SK-N-SH (cell line): ENCODE results near the gene PIH1D1. TPM values are rescaled to one million over a fixed set of nuclear protein-coding genes. Genes with fewer than 3 reads are reported as not detected.

Experiments used
- CTCF ChIA-PET: fragments of 300-600, 350-600 bp; formaldehyde crosslinking; extraction: SDS; loops from one replicate; lab custom pipeline; 2021; lab: Yijun Ruan, JAX
- POLR2A ChIA-PET: fragments of 350-600 bp; sonication (Branson Sonifier 250); formaldehyde crosslinking; extraction: SDS; loops from one replicate; lab custom pipeline; 2020; ENCODE audit warnings: antibody characterized with exemption, inconsistent platforms; lab: Yijun Ruan, JAX
- DNase-seq: peaks from one replicate; pipeline ENCODE4 v3.0.0; 2012
- H2AFZ ChIP-seq: fragments of 200-600 bp; sonication (generic); 2 replicates; pipeline ENCODE4 v1.8.1; 2016; ENCODE audit warnings: antibody characterized with exemption, mild to moderate bottlenecking, low read depth
- H3F3A ChIP-seq: fragments of 200-600 bp; sonication (generic); replicated peaks from 2 replicates; pipeline ENCODE3; 2016; ENCODE audit warnings: antibody characterized with exemption, mild to moderate bottlenecking; ENCODE audit not compliant: insufficient read depth
- H3K27ac ChIP-seq, 2 experiments: fragments of 200-500 bp in 1 of 2; fragments of 200-600 bp in 1 of 2; sonication (Bioruptor generic) in 1 of 2; sonication (generic), shearing (Covaris generic) in 1 of 2; 2 replicates each; pipeline versions ENCODE4 v1.5.1 to v1.6.1; 2014 to 2016; ENCODE audit warnings: low read depth in 2 of 2, inconsistent platforms in 1 of 2, low read length in 1 of 2, mild to moderate bottlenecking in 1 of 2, mixed read lengths in 1 of 2
- H3K27me3 ChIP-seq: fragments of 200-600 bp; sonication (generic), shearing (Covaris generic); 2 replicates; pipeline ENCODE4 v1.6.1; 2016; ENCODE audit warnings: mixed run types; ENCODE audit not compliant: insufficient read depth
- H3K36me3 ChIP-seq, 2 experiments: fragments of 200-500 bp in 1 of 2; fragments of 200-600 bp in 1 of 2; sonication (Bioruptor generic) in 1 of 2; sonication (generic) in 1 of 2; replicated peaks in 1 of 2; 2 replicates each; pipeline versions ENCODE3 to v1.5.1; 2014 to 2016; ENCODE audit warnings: low read length in 1 of 2, mild to moderate bottlenecking in 1 of 2; ENCODE audit not compliant: insufficient read depth in 2 of 2, control insufficient read depth in 1 of 2
- H3K4me1 ChIP-seq, 2 experiments: fragments of 200-500 bp in 1 of 2; fragments of 200-600 bp in 1 of 2; sonication (Bioruptor generic) in 1 of 2; sonication (generic), shearing (Covaris generic) in 1 of 2; 2 replicates each; pipeline versions ENCODE4 v1.5.1 to v1.6.1; 2014 to 2016; ENCODE audit warnings: low read depth in 1 of 2, low read length in 1 of 2, mixed run types in 1 of 2; ENCODE audit not compliant: insufficient read depth in 2 of 2, control insufficient read depth in 1 of 2
- H3K4me2 ChIP-seq: fragments of 200-600 bp; sonication (generic), shearing (Covaris generic); 2 replicates; pipeline ENCODE4 v1.6.1; 2017; ENCODE audit warnings: mixed run types
- H3K4me3 ChIP-seq, 2 experiments: fragments of 200-500 bp in 1 of 2; fragments of 200-600 bp in 1 of 2; sonication (Bioruptor generic) in 1 of 2; sonication (generic), shearing (Covaris generic) in 1 of 2; 2 replicates each; pipeline versions ENCODE4 v1.5.1 to v1.8.1; 2014 to 2016; ENCODE audit warnings: low read depth in 2 of 2, inconsistent platforms in 1 of 2, low read length in 1 of 2, mild to moderate bottlenecking in 1 of 2, mixed read lengths in 1 of 2, moderate library complexity in 1 of 2
- H3K79me2 ChIP-seq: fragments of 200-600 bp; sonication (generic); 2 replicates; pipeline ENCODE4 v1.8.1; 2017; ENCODE audit warnings: mild to moderate bottlenecking; ENCODE audit not compliant: insufficient read depth
- H3K9ac ChIP-seq: fragments of 200-600 bp; sonication (generic); 2 replicates; pipeline ENCODE4 v1.6.1; 2017; ENCODE audit warnings: mixed run types
- H3K9me2 ChIP-seq: fragments of 200-600 bp; sonication (generic); 2 replicates; pipeline ENCODE4 v1.6.1; 2017; ENCODE audit warnings: mixed run types
- H3K9me3 ChIP-seq: fragments of 200-600 bp; sonication (generic); 2 replicates; pipeline ENCODE4 v1.6.1; 2017; ENCODE audit warnings: mixed run types, mild to moderate bottlenecking, moderate library complexity
- H4K20me1 ChIP-seq: fragments of 200-600 bp; sonication (generic); 2 replicates; pipeline ENCODE4 v1.6.1; 2017; ENCODE audit warnings: mild to moderate bottlenecking, mixed run types; ENCODE audit not compliant: insufficient read depth
- CHD2 ChIP-seq: fragments of 150-350 bp; IDR thresholded peaks from 2 replicates; pipeline ENCODE4 v1.6.1; 2018; ENCODE audit warnings: low read length; ENCODE audit not compliant: partially characterized antibody
- ELF1 ChIP-seq: IDR thresholded peaks from 2 replicates; pipeline ENCODE4 v1.4.0; 2012
- EZH2phosphoT487 ChIP-seq: fragments of 200-600 bp; sonication (generic); IDR thresholded peaks from 2 replicates; pipeline ENCODE4 v1.6.1; 2017; ENCODE audit warnings: low read depth, mixed run types, mild to moderate bottlenecking, antibody characterized with exemption, moderate library complexity, borderline replicate concordance
- FOXJ3 ChIP-seq: sonication (generic); formaldehyde crosslinking; IDR thresholded peaks from 2 replicates; pipeline ENCODE4 v1.5.1; 2020; ENCODE audit warnings: mild to moderate bottlenecking, missing genetic modification reagents
- GABPA ChIP-seq: IDR thresholded peaks from 2 replicates; pipeline ENCODE4 v1.4.0; 2012; ENCODE audit warnings: low read depth, mild to moderate bottlenecking
- GATA2 ChIP-seq: sonication (generic); formaldehyde crosslinking; IDR thresholded peaks from 2 replicates; pipeline ENCODE4 v1.5.0; 2020; ENCODE audit warnings: mild to moderate bottlenecking, missing genetic modification reagents
- JUND ChIP-seq: IDR thresholded peaks from 2 replicates; pipeline ENCODE4 v1.4.0; 2012
- MAX ChIP-seq: IDR thresholded peaks from 2 replicates; pipeline ENCODE4 v1.4.0; 2012; ENCODE audit warnings: low read depth
- MXI1 ChIP-seq: IDR thresholded peaks from 2 replicates; pipeline ENCODE4 v1.6.1; 2012; ENCODE audit warnings: mild to moderate bottlenecking, low read depth, low read length, improper control_type of control experiment
- PBX3 ChIP-seq: IDR thresholded peaks from 2 replicates; pipeline ENCODE4; 2012
- POLR2AphosphoS5 ChIP-seq: IDR thresholded peaks from 2 replicates; pipeline ENCODE4 v1.6.1; 2012; ENCODE audit warnings: low read depth, low read length
- RCOR1 ChIP-seq: fragments of 150-350 bp; IDR thresholded peaks from 2 replicates; pipeline ENCODE4 v1.6.1; 2017; ENCODE audit warnings: antibody characterized with exemption, low read length
- SIN3A ChIP-seq: IDR thresholded peaks from 2 replicates; pipeline ENCODE4 v1.6.1; 2012; ENCODE audit warnings: low read depth, mild to moderate bottlenecking, low read length, moderate library complexity, borderline replicate concordance
- TAF1 ChIP-seq: IDR thresholded peaks from 2 replicates; pipeline ENCODE4 v1.6.1; 2012; ENCODE audit warnings: low read depth, mild to moderate bottlenecking, low read length, moderate library complexity, borderline replicate concordance
- WGBS: methylation state at CpG from one replicate; pipeline ENCODE4 v1.1.6; 2017; ENCODE audit warnings: low lambda C conversion rate; 5-methylcytosine and 5-hydroxymethylcytosine counted together
- polyA plus RNA-seq, 3 experiments: library from polyadenylated mRNA; depleted of rRNA; stranded (reverse); fragments of >200 nt; gene quantifications; 2 replicates each; pipeline ENCODE4 v1.2.3, GENCODE V29; 2012
- TF ChIP-seq, protein P1 (sequence below): IDR thresholded peaks from 2 replicates; pipeline ENCODE4 v1.4.0; 2012; ENCODE audit warnings: low read depth, borderline replicate concordance
- TF ChIP-seq, protein P2 (sequence below): IDR thresholded peaks from 2 replicates; pipeline ENCODE4 v1.4.0; 2012; ENCODE audit warnings: low read depth, borderline replicate concordance

PIH1D1 gene
- polyA plus RNA-seq (2012; rRNA removed): 145 and 157 TPM in 2 replicates
- 112 and 120 TPM in 2 replicates for polyA plus RNA-seq (2012; cell fraction: cytosol; rRNA removed)
- polyA plus RNA-seq (2012; cell fraction: nucleus; rRNA removed): 301 and 343 TPM in 2 replicates

DNA sequence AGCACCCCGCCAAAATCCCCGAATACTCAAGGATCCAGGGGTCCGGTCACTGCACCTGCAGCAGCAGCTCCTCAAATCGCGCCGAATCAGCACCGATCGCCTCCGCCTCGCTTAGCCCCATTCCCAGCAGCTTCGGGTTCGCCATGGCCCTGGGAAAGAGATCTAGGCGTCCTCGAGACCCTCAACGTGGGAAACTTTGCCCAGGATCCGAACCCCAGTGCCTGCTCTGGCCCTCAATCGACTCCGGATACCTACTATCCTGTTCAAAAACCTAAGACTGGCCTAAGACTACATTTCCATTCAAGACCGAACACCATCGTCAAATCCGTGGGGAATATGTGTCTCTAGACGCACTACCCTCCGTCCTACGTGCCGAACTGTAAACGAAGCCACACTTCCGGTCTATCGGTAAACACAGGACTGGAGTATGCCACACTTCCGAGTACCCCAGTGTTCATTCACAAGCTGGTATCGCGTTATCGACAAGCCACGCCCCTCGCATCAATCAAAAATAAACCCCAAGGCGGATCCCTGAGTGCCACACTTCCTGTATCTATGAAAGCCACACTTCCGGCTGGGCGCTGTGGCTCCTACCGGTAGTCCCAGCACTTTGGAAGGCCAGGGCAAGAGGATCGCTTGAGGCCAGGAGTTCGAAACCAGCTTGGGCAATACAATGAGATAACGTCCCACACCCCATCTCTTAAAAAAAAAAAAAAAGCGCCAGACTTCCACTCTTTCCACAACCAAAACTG, at the start of gene PIH1D1:
Gene PIH1D1 (minus strand): TSS at position 385 of the 752 bp plus-strand sequence. CDS start 240 bp downstream, at position 145.
- Histone ChIP-seq H3K4me3 (peak within 1 kb of the TSS; percentile 80 to 88), H3K4me2 (peak within 1 kb of the TSS; percentile 97), H3K4me1 (peaks cover 0 to 16% of the 10 kb centered on the region in 2 experiments; a peak in 2 of 4 replicates), H2AFZ (peak within 1 kb of the TSS; percentile 93), H3K9me2 (no peaks in the 10 kb centered on the region), H3K9me3 (no peaks in the 10 kb centered on the region), H3F3A (peaks cover 26% of the 10 kb centered on the region), H3K27ac (peak within 1 kb of the TSS; percentile 93 to 95), H4K20me1 (no peaks in the 10 kb centered on the region; the same call in 1 of the 2 replicates), H3K79me2 (peaks cover 47% of the 10 kb centered on the region), H3K27me3 (no peaks in the 10 kb centered on the region), H3K36me3 (peaks cover 12 to 13% of the 10 kb centered on the region in 2 experiments), H3K9ac (peak within 1 kb of the TSS; percentile 97)
- peak; percentile 84 for DNase-seq
- CTCF ChIA-PET: interaction anchor here (0.7 to 1.7 kb wide), 9 partner anchors 8 to 119 kb away, joined by 3 to 6 read pairs (median 3); no protein-coding TSS in a partner anchor
- under 1% methylated on average over 30 of the region's 42 CpGs for WGBS
- POLR2A ChIA-PET: interaction anchor here (0.6 to 2.6 kb wide), 7 partner anchors 9 to 90 kb away, joined by 3 to 14 read pairs (median 4); partner anchors contain the start of gene RPS11
- peak; percentile 95 for TF ChIP-seq GABPA
- peak; percentile 81 for TF ChIP-seq RCOR1
- no peak for TF ChIP-seq JUND
- TF ChIP-seq PBX3: peak; percentile 93
- TF ChIP-seq, protein P1, sequence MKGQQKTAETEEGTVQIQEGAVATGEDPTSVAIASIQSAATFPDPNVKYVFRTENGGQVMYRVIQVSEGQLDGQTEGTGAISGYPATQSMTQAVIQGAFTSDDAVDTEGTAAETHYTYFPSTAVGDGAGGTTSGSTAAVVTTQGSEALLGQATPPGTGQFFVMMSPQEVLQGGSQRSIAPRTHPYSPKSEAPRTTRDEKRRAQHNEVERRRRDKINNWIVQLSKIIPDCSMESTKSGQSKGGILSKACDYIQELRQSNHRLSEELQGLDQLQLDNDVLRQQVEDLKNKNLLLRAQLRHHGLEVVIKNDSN: no peak
- TF ChIP-seq MAX: peak; percentile 87
- TF ChIP-seq EZH2phosphoT487: no peak
- no peak; the same call in 1 of the 2 replicates for TF ChIP-seq GATA2 (CRISPR knock-in tag)
- TF ChIP-seq, protein P2, sequence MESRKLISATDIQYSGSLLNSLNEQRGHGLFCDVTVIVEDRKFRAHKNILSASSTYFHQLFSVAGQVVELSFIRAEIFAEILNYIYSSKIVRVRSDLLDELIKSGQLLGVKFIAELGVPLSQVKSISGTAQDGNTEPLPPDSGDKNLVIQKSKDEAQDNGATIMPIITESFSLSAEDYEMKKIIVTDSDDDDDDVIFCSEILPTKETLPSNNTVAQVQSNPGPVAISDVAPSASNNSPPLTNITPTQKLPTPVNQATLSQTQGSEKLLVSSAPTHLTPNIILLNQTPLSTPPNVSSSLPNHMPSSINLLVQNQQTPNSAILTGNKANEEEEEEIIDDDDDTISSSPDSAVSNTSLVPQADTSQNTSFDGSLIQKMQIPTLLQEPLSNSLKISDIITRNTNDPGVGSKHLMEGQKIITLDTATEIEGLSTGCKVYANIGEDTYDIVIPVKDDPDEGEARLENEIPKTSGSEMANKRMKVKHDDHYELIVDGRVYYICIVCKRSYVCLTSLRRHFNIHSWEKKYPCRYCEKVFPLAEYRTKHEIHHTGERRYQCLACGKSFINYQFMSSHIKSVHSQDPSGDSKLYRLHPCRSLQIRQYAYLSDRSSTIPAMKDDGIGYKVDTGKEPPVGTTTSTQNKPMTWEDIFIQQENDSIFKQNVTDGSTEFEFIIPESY: peak; percentile 98
- TF ChIP-seq ELF1: peak; percentile 78
- peak; percentile 97 for TF ChIP-seq POLR2AphosphoS5
- TF ChIP-seq MXI1: peak; percentile 86; the same call in 1 of the 2 replicates
- TF ChIP-seq TAF1: peak; percentile 89
- peak; percentile 99 for TF ChIP-seq CHD2
- peak; percentile 93; the same call in 1 of the 2 replicates for TF ChIP-seq SIN3A
- TF ChIP-seq FOXJ3 (CRISPR knock-in tag): peak; percentile 58; the same call in 1 of the 2 replicates
